Effector memory CD8-positive, alpha-beta T cell (primary cell): ENCODE results near the gene CPE.
"Not testable (repeated sequence)": the region's sequence is repeated elsewhere in the genome, so short reads cannot be mapped to it uniquely, and the experiment has no call there.

Source experiments
- ATAC-seq: fragments of 150-1000 bp; cut with Tn5 transposase; replicated peaks from 2 replicates; pipeline ENCODE4 v1.10.0; 2021; ENCODE audit warnings: mild to moderate bottlenecking, moderate library complexity
- DNase-seq, 3 experiments: peaks; one replicate each; pipeline ENCODE4 v3.0.0; 2021
- H3K27ac Mint-ChIP-seq, 2 donors: one replicate each; pipeline ENCODE4 v1.8.0; 2022; ENCODE audit warnings: mild to moderate bottlenecking in 2 of 2, mixed read lengths in 2 of 2, moderate library complexity in 2 of 2
- H3K27me3 Mint-ChIP-seq, 2 donors: one replicate each; pipeline ENCODE4 v1.8.0; 2022; ENCODE audit warnings: mixed read lengths in 2 of 2
- H3K36me3 Mint-ChIP-seq: one replicate; pipeline ENCODE4 v1.8.0; 2022; ENCODE audit warnings: mild to moderate bottlenecking, moderate library complexity, mixed read lengths; ENCODE audit not compliant: insufficient read depth
- H3K4me1 Mint-ChIP-seq, 2 donors: one replicate each; pipeline ENCODE4 v1.8.0; 2022; ENCODE audit warnings: low read depth in 2 of 2, mixed read lengths in 2 of 2
- H3K4me3 Mint-ChIP-seq, 2 donors: one replicate each; pipeline ENCODE4 v1.8.0; 2022; ENCODE audit warnings: mild to moderate bottlenecking in 2 of 2, mixed read lengths in 2 of 2, moderate library complexity in 2 of 2
- H3K9me3 Mint-ChIP-seq, 2 donors: one replicate each; pipeline ENCODE4 v1.8.0; 2022; ENCODE audit warnings: mixed read lengths in 2 of 2

The CPE gene

GRCh38 chr4:165470009-165470408 is 91.2 kb downstream of the CPE start:
- Mint-ChIP-seq H3K9me3 (no peaks in the 10 kb centered on the region), H3K4me1 (no peaks in the 10 kb centered on the region), H3K27ac (no peak overlapping the region), H3K27me3 (peaks cover 5 to 25% of the 10 kb centered on the region in 2 donors), H3K4me3 (no peak overlapping the region), H3K36me3 (no peaks in the 10 kb centered on the region)
- DNase-seq (no peak), ATAC-seq (no peak)

DNA sequence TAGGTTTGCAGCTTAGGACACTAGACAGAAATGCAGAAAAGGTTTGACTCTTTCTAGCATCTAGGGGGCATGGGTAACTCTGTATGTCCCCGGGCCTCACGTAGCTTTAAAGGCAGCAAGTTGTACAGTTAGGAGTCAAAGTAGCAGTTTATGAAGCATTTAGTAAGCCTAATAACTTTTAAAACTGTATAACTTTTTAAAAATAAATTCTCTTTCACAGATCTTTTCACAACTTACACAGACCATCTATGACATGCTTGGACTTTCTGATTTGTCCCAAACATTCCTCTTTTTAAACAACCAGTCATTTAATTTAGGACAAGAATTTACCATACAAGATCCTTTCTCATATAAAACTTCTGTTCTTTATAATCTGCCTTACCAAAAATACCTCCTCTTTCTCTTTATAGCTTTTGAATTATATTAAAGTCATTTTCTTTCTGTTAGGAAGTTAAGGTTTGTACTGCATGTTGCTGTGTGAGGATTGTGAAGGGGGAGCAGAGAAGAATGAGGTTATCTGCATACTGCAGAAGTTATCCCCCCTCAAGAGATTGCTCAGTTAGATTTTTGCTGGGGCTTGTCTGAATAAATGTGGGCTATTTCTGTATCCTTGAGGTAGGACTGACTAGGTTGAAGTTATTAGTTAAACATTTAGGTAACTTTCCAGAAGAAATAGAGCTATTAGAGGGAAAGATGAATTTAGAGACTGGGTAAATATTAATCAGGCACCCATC is 94.3 kb downstream of the CPE start:
- ATAC-seq (no peak), DNase-seq (no peak)
- Mint-ChIP-seq H3K9me3 (no peaks in the 10 kb centered on the region), H3K4me1 (no peaks in the 10 kb centered on the region), H3K4me3 (no peak overlapping the region), H3K27ac (no peak overlapping the region), H3K27me3 (peaks cover 5 to 42% of the 10 kb centered on the region in 2 donors), H3K36me3 (no peaks in the 10 kb centered on the region)

DNA sequence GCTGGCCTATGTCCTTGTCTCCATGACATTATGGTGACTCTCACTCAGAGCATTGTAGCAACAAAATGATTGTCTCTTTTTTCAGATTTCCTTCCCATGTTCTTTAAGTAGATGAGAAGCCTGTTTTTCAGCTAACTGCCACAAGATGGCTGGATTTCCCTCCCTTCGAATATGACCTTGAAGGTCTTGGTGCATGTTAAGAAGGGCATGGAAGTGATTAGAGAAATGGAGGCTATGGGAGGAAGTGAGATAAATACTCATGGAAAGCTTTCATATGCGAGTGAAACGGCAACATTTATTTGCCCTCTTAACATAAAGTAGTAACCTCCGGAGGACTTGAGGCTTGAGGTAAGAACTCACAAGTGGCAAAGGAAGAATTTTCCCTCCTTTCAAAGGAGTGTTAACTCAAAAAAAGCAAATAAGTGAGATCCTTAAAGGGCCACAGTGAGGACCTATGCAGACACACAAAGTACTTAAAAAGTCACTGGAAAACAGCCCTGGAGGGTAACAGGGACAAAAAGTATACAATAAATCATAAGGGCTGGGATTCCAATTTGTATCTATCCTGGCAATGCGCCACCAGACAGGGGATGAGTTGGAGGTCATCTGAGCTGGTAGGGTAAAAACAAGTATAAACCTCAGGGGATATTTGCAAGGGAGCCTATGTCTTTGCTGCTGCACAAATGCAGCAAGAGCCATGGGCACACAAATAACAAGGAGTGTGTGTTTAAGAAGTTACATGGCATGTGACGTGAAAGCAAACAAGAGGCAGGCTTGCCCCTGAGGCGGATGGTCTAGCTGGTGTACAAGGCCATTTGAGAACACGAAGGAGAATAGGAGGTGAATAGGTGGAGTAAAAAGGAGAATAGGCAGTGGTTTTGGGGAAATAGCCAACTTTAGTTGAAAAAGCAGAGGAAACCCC is 96.2 kb downstream of the CPE start:
- H3K9me3 Mint-ChIP-seq = no peaks in the 10 kb centered on the region
- peaks cover 5 to 42% of the 10 kb centered on the region in 2 donors for H3K27me3 Mint-ChIP-seq
- DNase-seq = no peak
- no peak overlapping the region for H3K4me3 Mint-ChIP-seq
- no peak for ATAC-seq
- no peak overlapping the region for H3K27ac Mint-ChIP-seq
- no peaks in the 10 kb centered on the region for H3K4me1 Mint-ChIP-seq
- H3K36me3 Mint-ChIP-seq = no peaks in the 10 kb centered on the region

GRCh38 chr4:165475706-165476070 is 96.9 kb downstream of the CPE start:
- DNase-seq (no peak), ATAC-seq (no peak)
- H3K4me3 Mint-ChIP-seq = no peak overlapping the region
- H3K36me3 Mint-ChIP-seq = no peaks in the 10 kb centered on the region
- H3K4me1 Mint-ChIP-seq = no peaks in the 10 kb centered on the region
- H3K9me3 Mint-ChIP-seq = no peaks in the 10 kb centered on the region
- no peak overlapping the region for H3K27ac Mint-ChIP-seq
- H3K27me3 Mint-ChIP-seq = peaks cover 2 to 36% of the 10 kb centered on the region in 2 donors

DNA sequence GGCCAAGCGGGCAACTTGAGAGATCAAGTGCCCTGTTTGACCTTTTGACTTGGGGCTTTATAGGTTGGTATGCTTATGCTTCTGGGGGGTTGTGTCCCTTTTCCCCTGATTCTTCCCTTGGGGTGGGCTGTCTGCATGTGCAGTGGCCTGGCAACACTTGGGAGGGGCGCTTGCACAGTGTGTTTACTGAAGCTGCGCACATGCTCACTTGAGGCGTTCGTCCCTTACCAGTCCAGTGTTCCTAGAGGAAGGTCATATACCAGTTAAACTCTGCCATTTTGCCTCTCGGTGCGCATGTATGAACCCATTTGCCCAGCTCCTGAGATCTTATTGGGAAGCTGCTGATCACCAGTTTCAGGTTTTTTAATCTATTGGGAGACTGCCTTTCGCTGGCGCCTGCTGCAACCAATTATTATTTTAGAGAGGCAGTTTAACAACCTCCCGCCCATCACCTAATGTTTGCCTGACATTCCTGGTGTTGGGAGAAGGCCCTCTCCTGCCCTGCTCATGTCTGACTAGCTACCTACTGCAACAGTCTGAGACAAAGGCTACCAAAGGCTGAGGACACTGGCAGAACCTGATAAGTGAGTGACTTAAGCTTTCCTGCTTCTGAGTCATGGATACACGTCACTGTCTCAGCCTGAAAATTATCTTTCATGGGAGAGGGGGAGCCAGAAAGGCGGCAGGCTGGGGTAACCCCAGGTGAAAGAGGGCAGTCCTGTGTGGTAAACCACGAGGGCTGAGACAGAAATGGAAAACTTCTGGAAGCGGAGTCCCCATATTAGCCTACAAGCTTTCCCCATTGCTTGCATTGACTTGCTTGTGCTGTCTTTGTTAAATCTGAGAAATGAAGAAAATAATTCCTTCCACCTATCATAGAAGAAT is 97.6 kb downstream of the CPE start:
- Mint-ChIP-seq H3K9me3 (no peaks in the 10 kb centered on the region), H3K27ac (no peak overlapping the region), H3K4me3 (no peak overlapping the region), H3K36me3 (no peaks in the 10 kb centered on the region), H3K27me3 (peaks cover 0 to 34% of the 10 kb centered on the region in 2 donors), H3K4me1 (no peaks in the 10 kb centered on the region)
- ATAC-seq (no peak), DNase-seq (no peak)

DNA sequence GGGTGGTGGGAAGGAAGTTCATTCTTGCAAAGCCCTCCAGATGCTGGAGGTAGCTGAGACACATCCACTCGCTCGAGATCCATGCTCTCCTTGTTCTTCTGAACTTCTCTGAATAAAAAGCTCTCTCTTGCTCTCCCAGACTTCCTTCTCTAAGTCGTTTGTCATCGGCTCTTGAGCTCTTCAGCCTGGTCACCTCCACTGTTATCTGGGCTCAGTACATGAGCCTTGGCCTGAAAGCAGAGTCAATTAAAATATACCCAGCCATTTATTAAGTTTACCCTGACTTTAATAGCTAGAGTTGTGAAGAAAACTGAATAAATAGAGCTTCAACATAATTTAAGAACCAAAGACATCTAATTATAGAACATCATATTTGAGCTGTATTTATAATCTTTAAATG is 99.0 kb downstream of the CPE start:
- no peaks in the 10 kb centered on the region for H3K9me3 Mint-ChIP-seq
- no peak overlapping the region for H3K27ac Mint-ChIP-seq
- H3K4me3 Mint-ChIP-seq = no peak overlapping the region
- H3K36me3 Mint-ChIP-seq = no peaks in the 10 kb centered on the region
- ATAC-seq = no peak
- H3K27me3 Mint-ChIP-seq = peaks cover 0 to 42% of the 10 kb centered on the region in 2 donors
- DNase-seq = no peak
- H3K4me1 Mint-ChIP-seq = no peaks in the 10 kb centered on the region

GRCh38 chr4:165478260-165478659 is 99.5 kb downstream of the CPE start:
- Mint-ChIP-seq H3K4me3 (no peak overlapping the region), H3K36me3 (no peaks in the 10 kb centered on the region), H3K27ac (no peak overlapping the region), H3K27me3 (peaks cover 0 to 43% of the 10 kb centered on the region in 2 donors), H3K4me1 (no peaks in the 10 kb centered on the region), H3K9me3 (no peaks in the 10 kb centered on the region)
- DNase-seq = no peak
- ATAC-seq = no peak

DNA sequence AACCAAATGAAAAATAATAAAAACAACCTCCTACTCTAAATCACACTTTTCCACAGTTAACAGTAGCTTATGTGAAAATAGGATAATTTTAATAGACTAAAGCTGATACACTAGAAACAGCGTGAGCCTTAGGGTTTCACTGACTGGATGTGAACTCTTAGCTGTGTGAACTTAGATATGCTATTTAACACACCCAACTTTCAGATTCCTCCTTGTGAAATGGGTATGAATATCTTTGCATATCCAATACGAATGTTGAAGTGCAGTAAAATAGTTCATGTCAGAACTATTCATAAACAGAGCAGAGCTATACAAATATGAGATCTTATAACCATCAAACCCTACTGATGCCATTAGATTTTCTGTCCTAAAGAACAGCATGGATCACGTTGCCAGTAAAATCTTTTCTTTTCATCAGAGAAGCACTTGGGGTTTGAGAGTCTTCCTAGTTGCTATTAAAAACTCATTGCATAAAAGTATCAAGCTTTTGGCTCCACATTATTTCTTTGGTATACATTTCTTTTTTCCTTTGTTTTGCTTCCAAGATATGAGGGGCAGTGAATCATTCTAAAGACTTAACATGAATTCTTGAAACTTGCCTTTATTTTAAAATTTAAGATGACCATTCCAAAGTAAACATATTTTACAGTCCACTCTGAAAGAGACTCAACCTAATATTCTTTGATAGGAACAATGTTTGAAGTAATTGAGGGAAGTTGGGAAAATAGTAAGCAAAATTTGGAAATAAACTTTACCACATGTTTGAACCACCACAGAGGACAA is 102.4 kb downstream of the CPE start:
- no peak overlapping the region for H3K4me3 Mint-ChIP-seq
- H3K9me3 Mint-ChIP-seq = no peaks in the 10 kb centered on the region
- ATAC-seq (no peak), DNase-seq (no peak)
- H3K36me3 Mint-ChIP-seq = no peaks in the 10 kb centered on the region
- H3K27ac Mint-ChIP-seq = no peak overlapping the region
- no peaks in the 10 kb centered on the region for H3K4me1 Mint-ChIP-seq
- peaks cover 15 to 25% of the 10 kb centered on the region in 2 donors for H3K27me3 Mint-ChIP-seq

DNA sequence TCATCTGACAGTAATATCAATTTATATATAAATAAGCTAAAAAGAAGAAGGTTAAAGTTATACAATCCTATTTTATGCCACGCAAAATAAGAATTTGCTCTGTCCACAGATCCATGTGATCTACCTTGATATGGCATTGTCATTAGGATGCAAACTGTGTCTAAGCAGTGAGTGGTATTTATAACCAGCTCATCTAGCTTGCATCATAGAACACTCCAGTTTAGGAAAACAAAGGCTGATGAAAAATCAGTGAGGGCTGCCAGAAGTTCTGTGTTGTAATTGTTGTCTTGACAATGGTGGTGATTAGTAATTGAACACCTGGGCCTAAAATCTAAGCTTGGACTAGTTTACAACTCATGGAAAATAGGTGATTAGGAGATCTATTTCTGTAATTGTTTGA is 111.0 kb downstream of the CPE start:
- Mint-ChIP-seq H3K4me3 (no peak overlapping the region), H3K27ac (no peak overlapping the region), H3K36me3 (no peaks in the 10 kb centered on the region), H3K4me1 (peaks cover 4% of the 10 kb centered on the region in 2 donors), H3K9me3 (no peaks in the 10 kb centered on the region), H3K27me3 (peaks cover 45 to 70% of the 10 kb centered on the region in 2 donors)
- ATAC-seq (no peak), DNase-seq (no peak)

DNA sequence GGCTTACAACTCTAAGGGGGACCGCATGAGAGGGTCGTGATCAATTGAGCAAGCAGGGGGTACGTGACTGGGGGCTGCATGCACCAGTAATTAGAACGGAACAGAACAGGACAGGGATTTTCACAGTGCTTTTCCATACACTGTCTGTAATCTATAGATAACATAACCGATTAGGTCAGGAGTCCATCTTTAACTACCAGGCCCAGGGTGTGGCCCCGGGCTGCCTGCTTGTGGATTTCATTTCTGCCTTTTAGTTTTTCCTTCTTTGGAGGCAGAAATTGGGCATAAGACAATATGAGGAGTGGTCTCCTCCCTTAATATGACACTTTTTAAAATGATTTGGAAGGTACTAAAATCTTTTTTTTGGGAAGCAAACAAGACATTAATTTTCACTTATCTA is 113.8 kb downstream of the CPE start:
- H3K9me3 Mint-ChIP-seq, ATAC-seq, H3K36me3 Mint-ChIP-seq, H3K27ac Mint-ChIP-seq, H3K4me1 Mint-ChIP-seq, DNase-seq, H3K4me3 Mint-ChIP-seq: not testable (repeated sequence)
- peaks cover 30 to 48% of the 10 kb centered on the region in 2 donors for H3K27me3 Mint-ChIP-seq

- peaks cover 4% of the 10 kb centered on the region in 2 donors for H3K4me1 Mint-ChIP-seq
- peak; percentile 18 to 30 (median 28) for DNase-seq
- peak; percentile 72 for ATAC-seq
- H3K9me3 Mint-ChIP-seq = no peaks in the 10 kb centered on the region
- no peak overlapping the region for H3K27ac Mint-ChIP-seq
- peaks cover 25 to 47% of the 10 kb centered on the region in 2 donors for H3K27me3 Mint-ChIP-seq
- H3K36me3 Mint-ChIP-seq = no peaks in the 10 kb centered on the region
- H3K4me3 Mint-ChIP-seq = peak overlapping the region; percentile 17 to 52
Measured at GRCh38 chr4:165493359-165493758, 114.6 kb downstream of the CPE start.

- H3K4me3 Mint-ChIP-seq = no peak overlapping the region
- no peaks in the 10 kb centered on the region for H3K4me1 Mint-ChIP-seq
- DNase-seq (no peak), ATAC-seq (no peak)
- peaks cover 16% of the 10 kb centered on the region in 2 donors for H3K27me3 Mint-ChIP-seq
- no peaks in the 10 kb centered on the region for H3K36me3 Mint-ChIP-seq
- H3K9me3 Mint-ChIP-seq = no peaks in the 10 kb centered on the region
- H3K27ac Mint-ChIP-seq = no peak overlapping the region
Measured at GRCh38 chr4:165502916-165503907, 124.4 kb downstream of the CPE start.
